ENCODE measurements around the gene RBBP8.

GRCh38 chr18:23032030-23032582 is 99.0 kb downstream of the RBBP8 start:
- TF ChIP-seq EZH2phosphoT487 (IDR thresholded peaks at IDR 0.05; ENCODE audit: low read depth, severe bottlenecking, unreplicated experiment): no peak
- TF ChIP-seq EZH2 (IDR thresholded peaks at IDR 0.05; ENCODE audit: borderline replicate concordance): no peak

All from hepatocyte (in vitro differentiated cells).